HCEC 1CT (cell line): ENCODE data around the gene ZMYND11.

Experiments
- DNase-seq: peaks from one replicate; pipeline ENCODE4 v3.0.0-alpha.2; 2017

ZMYND11 gene

GRCh38 chr10:201328-201771, 66.1 kb downstream of the ZMYND11 start:
- peak; percentile 49 for DNase-seq

DNA sequence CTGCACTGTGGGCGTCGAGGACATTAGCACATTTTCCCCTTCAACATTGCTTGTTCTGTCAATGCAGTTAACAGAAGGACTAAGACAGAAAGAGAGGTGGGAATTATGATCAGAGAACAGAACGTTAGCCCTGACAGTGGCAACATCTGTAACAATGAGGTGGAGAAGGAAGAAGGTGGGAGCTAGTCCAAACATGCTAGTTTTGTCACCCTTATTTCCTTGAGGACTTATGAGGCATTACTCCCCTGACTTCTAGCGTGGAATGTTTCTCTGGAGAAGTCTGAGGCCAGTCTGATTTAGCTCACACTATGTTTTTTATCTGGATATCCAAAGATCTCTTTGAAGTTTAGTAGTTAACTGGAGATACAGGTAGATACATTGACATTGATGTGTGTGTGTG, 73.4 kb downstream of the ZMYND11 start:
- DNase-seq: no peak

DNA sequence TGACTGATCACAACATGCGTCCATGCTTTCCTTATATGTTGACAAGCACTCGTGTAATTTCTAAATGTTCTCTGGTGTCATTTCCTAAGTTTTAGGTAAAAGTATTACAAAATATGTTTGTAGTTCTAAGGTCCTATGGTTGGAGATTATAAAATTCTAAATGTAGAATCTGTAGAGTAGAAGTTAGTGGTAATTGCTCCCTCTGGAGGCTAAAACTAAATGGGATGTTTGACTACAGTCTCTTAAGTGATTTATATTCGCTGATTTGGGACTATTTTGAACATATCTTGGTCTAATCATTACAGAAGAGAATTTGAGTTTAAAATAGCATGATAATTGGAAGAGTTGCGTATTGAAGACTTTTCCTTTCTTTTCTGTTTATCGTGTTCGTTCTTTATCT, 74.1 kb downstream of the ZMYND11 start:
- DNase-seq: peak; percentile 25

GRCh38 chr10:210297-210696, 75.0 kb downstream of the ZMYND11 start:
- no peak for DNase-seq

GRCh38 chr10:215444-215843, 80.2 kb downstream of the ZMYND11 start:
- no peak for DNase-seq

- DNase-seq: no peak
These were observed 83.5 kb downstream of the ZMYND11 start for GRCh38 chr10:218798-219197.

DNA sequence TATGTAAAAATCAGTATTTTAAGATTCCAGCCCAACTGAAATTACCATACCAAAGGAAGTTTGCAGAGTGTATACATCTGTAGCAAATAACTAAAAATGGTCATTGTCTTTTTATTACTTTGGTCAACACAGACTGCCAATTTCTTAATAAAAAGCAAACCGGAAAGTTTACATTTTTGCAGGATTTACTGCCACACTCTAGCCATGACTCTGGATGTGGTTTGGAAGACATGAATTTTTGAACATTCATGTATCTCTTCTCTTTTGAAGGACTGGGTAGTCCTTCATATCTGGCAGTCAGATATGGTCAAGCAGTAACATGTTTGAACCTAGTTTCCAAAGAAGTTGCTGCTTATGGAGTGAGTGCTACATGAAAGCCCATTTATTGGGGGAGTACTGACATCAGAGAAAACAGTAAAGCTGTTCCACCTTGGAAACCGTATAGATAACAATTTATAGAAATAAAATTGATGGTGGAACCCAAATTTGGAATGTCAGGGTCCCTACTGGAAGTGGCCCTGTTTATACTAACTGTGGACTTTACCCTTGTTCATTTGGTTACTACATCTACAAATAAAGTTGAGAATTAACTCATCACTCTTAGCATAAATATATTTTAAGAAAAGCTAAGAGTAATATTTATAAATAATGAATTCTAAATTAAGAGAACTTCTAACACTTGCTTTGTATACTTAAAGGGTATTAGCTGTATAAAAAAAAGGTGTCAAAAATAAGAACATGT, 84.6 kb downstream of the ZMYND11 start:
- DNase-seq: no peak

DNA sequence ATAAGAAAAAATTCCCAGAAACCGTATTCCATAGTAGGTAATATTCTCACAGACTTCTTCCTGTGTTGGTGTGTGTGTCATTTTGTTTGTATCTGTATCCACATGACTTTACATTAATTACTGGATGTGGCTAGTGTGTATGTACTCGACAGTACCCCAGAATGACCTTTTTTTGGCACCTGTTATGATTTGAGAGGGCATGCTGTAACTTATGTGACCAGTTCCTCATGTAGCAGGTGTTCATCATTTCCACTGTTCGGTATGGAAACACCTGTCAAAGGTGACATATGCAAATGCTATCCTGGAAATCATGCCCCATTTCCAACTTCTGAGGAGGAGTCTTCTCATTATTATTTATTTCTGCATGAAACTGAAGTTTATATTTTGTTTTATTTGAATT, 89.3 kb downstream of the ZMYND11 start:
- no peak for DNase-seq

DNA sequence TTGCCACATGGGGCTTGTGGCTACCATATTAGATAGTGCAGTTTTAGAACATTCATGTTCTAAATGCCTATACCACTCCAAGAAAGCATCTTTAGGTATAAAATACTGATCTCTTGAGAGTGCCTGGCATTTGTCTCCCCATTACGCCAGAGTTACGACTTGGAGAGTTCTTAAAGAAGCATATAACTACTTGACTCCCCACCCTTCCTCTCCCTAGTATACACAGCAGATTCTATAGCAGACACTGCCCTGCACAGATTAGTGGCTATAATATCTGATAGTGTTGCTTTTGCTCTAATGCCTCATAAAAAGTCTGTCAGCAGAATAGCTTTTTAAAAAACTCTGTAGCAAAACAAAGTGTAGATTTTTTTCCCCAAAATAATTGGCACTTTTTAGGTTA, 90.8 kb downstream of the ZMYND11 start:
- no peak for DNase-seq

DNA sequence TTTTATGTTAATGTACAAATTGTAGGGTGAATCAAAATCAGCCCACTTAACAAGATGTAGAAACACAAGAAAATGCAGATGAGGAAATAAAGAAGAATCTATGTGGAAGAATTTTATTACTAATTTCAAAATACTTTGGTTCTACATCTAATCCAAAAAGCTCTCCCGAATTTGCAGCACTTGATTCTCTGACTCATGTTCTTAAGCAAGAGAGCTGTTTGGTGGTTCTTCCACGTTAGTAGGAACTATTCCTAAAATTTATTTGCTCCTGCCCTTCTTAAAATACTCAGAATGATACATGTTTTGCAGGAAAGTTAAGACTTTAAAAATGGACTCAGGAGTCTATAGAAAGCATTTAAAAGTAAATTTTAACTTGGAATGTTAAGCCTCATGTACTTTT, 91.8 kb downstream of the ZMYND11 start:
- peak; percentile 73 for DNase-seq

GRCh38 chr10:228366-228765, 93.1 kb downstream of the ZMYND11 start:
- no peak for DNase-seq

GRCh38 chr10:230758-231157, 95.5 kb downstream of the ZMYND11 start:
- DNase-seq: no peak

- DNase-seq: no peak
These were observed 96.8 kb downstream of the ZMYND11 start for GRCh38 chr10:232061-232460.

DNA sequence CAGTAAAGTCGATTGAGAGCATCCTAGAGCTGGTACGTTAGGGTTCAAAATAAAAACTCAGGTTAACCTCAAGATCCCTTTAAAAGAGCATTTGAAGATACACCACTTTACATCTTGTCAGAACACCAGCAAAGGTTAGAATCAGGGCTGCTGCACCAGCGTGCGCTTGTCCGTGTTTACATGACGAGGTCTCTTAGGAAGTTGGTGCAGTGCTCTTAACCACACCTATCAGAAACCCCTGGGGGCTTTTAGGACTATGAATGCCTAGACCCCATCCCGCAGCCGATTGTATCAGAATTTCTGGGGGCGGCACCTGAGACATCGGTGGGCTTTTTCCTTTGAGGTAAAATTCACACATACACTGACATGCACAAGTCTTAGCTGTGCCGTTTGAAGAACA, 97.6 kb downstream of the ZMYND11 start:
- no peak for DNase-seq

DNA sequence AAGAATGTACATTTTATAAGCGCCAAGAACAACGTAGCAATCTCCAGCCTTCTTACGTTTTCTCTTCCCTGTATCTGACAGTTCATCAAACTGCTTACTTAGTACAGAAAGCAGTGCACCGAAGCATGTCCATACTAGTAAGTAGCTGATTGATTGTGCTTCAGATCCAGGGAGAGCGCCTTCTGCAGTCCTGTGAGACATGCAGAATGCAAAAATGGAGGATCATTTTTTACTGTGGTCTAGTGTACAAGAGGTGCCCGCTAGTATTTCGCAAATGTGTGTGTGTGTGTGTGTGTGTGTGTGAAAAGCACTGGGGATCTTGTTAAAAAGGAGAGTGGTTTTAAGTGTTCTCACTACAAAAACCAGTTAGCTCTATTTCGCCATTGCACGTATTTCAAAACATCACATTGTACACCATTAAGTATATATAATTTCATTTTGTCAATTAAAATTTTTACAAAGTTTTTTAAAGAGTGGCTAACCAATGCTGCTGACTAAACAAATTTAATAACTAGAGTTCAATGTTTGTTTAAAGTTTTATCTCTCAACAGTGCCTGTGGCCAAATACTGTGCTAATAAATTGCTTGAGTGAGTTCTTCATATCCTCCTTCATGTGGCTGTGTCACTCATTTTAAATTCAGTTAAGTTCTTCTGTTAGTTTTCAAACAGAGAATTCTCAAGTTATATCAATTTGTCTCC, 99.6 kb downstream of the ZMYND11 start:
- DNase-seq: no peak

- DNase-seq: no peak
These were observed 100.7 kb downstream of the ZMYND11 start for GRCh38 chr10:235915-236314.

DNA sequence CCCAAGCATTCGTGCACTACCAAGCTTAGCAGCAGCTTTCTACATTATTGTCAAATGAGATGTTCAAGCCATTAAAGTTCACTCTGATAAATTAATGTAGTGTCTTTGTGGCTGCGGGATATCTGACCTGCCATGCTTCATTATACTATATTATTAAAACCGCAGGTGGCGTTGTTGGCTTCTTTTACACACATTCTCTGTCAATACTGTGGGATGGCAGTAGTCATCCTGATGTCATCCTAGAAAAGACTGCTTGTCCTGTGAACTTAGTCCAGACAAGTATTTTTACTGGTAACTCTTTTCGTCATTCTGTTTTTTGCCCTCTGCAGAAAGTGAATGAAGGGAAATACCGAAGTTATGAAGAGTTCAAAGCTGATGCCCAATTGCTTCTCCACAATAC, 103.9 kb downstream of the ZMYND11 start:
- DNase-seq: peak; percentile 34

- no peak for DNase-seq
These were observed 106.2 kb downstream of the ZMYND11 start for GRCh38 chr10:241451-241850.

DNA sequence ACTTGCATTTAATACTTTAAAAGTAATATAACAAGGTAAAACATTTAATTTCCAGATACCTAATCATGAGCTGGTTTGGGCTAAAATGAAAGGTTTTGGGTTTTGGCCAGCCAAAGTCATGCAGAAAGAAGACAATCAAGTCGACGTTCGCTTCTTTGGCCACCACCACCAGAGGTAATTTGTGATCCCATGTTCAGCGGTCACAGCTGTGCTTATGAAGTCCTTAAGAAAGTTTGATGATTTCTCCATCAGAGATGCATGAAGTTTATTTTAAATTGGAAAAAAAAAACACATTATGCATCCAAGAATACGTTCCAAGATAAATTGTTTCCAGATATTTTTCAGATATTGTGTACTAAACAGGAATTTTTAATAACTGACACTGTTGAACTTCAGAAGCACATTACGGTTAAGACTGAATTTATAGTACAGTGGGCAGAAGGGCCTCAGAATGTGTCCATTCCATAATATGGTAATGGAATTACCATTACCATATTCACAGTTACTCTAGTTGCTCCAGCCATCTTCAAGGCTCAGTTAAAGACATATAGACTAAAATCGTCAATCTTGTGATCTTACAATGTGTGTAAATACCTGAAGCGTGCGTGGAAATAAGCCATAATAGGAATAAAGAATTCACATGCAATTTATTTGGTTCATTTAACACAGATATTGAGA, 106.8 kb downstream of the ZMYND11 start:
- DNase-seq: no peak

DNA sequence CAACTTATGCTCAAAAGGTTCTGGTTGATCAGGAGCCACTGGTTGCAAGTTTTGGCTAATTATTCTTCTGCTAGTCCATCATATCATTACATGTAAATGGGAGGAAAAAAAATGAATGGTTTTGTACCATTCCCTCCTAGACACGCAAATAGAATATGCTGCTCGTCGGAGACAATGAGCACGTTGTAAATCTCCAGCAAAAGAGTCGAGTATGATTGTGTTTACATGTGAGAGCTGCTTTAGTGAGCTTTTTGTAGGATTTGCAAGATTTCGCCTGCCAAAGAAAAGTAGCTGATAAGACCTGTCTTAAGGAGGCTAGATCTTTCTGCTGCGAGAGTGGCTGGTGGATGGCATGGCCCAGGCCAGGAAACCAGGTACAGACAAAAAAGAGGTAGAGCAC, 109.0 kb downstream of the ZMYND11 start:
- no peak for DNase-seq

DNA sequence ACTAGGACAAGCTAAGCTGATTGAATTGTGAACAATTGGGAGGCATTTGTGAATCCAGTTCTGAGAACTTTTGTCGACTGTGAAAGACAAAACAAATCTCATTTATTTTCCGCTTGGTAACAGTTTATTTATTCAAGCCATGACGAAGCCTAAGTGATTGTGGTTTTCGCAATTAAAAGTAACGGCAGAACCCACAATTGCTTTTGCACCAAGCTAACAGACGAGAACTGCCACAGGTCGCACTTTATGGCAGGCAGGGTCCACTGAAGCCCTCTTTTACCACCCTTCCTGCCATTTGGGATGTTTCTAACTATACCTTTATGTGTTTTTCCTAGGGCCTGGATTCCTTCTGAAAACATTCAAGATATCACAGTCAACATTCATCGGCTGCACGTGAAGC, 111.2 kb downstream of the ZMYND11 start:
- no peak for DNase-seq

- no peak for DNase-seq
These were observed 112.2 kb downstream of the ZMYND11 start for GRCh38 chr10:247480-247879.

GRCh38 chr10:248307-248706, 113.1 kb downstream of the ZMYND11 start:
- no peak for DNase-seq

DNA sequence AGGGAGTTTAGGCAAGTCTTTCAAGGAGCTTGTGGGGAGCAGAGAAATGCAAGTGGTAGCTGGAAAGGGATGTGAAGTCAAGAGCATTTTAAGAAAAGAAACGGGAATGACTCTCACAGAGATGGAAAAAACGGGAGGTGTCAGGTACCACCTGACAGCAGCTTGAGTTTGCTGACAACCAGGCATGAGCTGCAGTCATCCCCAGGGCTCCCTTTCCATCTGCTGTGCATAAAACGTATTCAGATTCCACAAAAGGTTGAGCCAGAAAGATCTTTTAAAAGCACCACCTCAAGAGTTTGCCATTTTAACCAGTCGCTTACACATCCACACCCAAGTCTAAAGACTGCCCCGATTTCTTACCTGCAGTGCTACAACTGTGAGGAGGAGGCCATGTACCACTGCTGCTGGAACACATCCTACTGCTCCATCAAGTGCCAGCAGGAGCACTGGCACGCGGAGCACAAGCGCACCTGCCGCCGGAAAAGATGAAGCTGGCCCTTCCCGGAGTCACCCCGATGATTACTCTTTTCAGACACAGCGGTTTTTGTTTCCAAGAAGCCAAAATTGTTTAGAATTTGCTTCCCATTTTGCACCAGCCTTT, 116.8 kb downstream of the ZMYND11 start:
- DNase-seq: no peak
